ENCODE data around the gene GALP.
"Not testable (repeated sequence)": the region's sequence is repeated elsewhere in the genome, so short reads cannot be mapped to it uniquely, and the experiment has no call there.

Gene GALP

GRCh38 chr19:56148955-56149655 lies 26.7 kb upstream of the GALP start:
- DNase-seq: not testable (repeated sequence)

- DNase-seq: no peak
Observed at GRCh38 chr19:56149656-56150038, 26.2 kb upstream of the GALP start.

- DNase-seq: no peak
Observed at GRCh38 chr19:56150358-56150757, 25.4 kb upstream of the GALP start.

GRCh38 chr19:56152644-56153043 lies 23.2 kb upstream of the GALP start:
- no peak for DNase-seq

- no peak for DNase-seq
Observed at GRCh38 chr19:56153507-56153906, 22.3 kb upstream of the GALP start.

- no peak for DNase-seq
Observed at GRCh38 chr19:56155124-56155687, 20.6 kb upstream of the GALP start.

- no peak for DNase-seq
Observed at GRCh38 chr19:56156768-56157167, 19.0 kb upstream of the GALP start.

GRCh38 chr19:56158170-56158757 lies 17.5 kb upstream of the GALP start:
- DNase-seq: no peak

- DNase-seq: no peak
Observed at GRCh38 chr19:56159009-56159559, 16.7 kb upstream of the GALP start.

- DNase-seq: no peak
Observed at GRCh38 chr19:56159622-56160271, 16.1 kb upstream of the GALP start.

- no peak for DNase-seq
Observed at GRCh38 chr19:56161534-56161933, 14.3 kb upstream of the GALP start.

GRCh38 chr19:56162258-56162657 lies 13.6 kb upstream of the GALP start:
- DNase-seq: no peak

GRCh38 chr19:56163097-56163496 lies 12.7 kb upstream of the GALP start:
- DNase-seq: no peak

- DNase-seq: no peak
Observed at GRCh38 chr19:56167064-56167578, 8.7 kb upstream of the GALP start.

- no peak for DNase-seq
Observed at GRCh38 chr19:56170261-56170660, 5.5 kb upstream of the GALP start.

- DNase-seq: no peak
Observed at GRCh38 chr19:56174086-56174485, 1.7 kb upstream of the GALP start.

- DNase-seq: no peak
Observed at GRCh38 chr19:56174550-56174949, 1.3 kb upstream of the GALP start.

- not testable (repeated sequence) for DNase-seq
Observed at GRCh38 chr19:56176310-56176709, 502 bp downstream of the GALP start.

GRCh38 chr19:56176881-56177280 lies 1.1 kb downstream of the GALP start:
- DNase-seq: no peak

- no peak for DNase-seq
Observed at GRCh38 chr19:56177564-56178243, 1.9 kb downstream of the GALP start.

- DNase-seq: no peak
Observed at GRCh38 chr19:56189785-56190184, 14.0 kb downstream of the GALP start.

GRCh38 chr19:56191115-56191514 lies 15.3 kb downstream of the GALP start:
- no peak for DNase-seq

- DNase-seq: no peak
Observed at GRCh38 chr19:56191711-56192110, 15.9 kb downstream of the GALP start.
